GM12875 (cell line): ENCODE data around the gene C4A.
"Not testable (repeated sequence)": the region's sequence is repeated elsewhere in the genome, so short reads cannot be mapped to it uniquely, and the experiment has no call there.

Experiments used
- H3K4me3 ChIP-seq: one replicate; pipeline ENCODE4 v1.5.1; 2011; ENCODE audit warnings: low read depth, low read length, control low read depth
- TF ChIP-seq, protein P1 (sequence below): IDR thresholded peaks from 2 replicates; pipeline ENCODE4 v1.5.1; 2011; ENCODE audit warnings: low read depth, mild to moderate bottlenecking, control low read depth, inconsistent platforms, low read length, moderate library complexity, borderline replicate concordance; ENCODE audit not compliant: insufficient read depth

C4A gene

GRCh38 chr6:31971993-31972708 lies 9.7 kb upstream of the C4A start, which contains the start of gene DXO:
DXO (minus strand) TSS chr6:31972138; CDS start chr6:31971675, 463 bp downstream.
- H3K4me3 ChIP-seq, result peak within 1 kb of the TSS; percentile 55
- TF ChIP-seq, protein P1, sequence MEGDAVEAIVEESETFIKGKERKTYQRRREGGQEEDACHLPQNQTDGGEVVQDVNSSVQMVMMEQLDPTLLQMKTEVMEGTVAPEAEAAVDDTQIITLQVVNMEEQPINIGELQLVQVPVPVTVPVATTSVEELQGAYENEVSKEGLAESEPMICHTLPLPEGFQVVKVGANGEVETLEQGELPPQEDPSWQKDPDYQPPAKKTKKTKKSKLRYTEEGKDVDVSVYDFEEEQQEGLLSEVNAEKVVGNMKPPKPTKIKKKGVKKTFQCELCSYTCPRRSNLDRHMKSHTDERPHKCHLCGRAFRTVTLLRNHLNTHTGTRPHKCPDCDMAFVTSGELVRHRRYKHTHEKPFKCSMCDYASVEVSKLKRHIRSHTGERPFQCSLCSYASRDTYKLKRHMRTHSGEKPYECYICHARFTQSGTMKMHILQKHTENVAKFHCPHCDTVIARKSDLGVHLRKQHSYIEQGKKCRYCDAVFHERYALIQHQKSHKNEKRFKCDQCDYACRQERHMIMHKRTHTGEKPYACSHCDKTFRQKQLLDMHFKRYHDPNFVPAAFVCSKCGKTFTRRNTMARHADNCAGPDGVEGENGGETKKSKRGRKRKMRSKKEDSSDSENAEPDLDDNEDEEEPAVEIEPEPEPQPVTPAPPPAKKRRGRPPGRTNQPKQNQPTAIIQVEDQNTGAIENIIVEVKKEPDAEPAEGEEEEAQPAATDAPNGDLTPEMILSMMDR, result no peak

- TF ChIP-seq, protein P1, result no peak
- peak overlapping the region; percentile 55 for H3K4me3 ChIP-seq
These were observed 9.0 kb upstream of the C4A start for GRCh38 chr6:31972709-31973350.

- H3K4me3 ChIP-seq, result not testable (repeated sequence)
These were observed 5.8 kb upstream of the C4A start for GRCh38 chr6:31976065-31976464.

- no peak overlapping the region for H3K4me3 ChIP-seq
- TF ChIP-seq, protein P1, result no peak
These were observed 3.9 kb upstream of the C4A start for GRCh38 chr6:31977816-31978431.

DNA sequence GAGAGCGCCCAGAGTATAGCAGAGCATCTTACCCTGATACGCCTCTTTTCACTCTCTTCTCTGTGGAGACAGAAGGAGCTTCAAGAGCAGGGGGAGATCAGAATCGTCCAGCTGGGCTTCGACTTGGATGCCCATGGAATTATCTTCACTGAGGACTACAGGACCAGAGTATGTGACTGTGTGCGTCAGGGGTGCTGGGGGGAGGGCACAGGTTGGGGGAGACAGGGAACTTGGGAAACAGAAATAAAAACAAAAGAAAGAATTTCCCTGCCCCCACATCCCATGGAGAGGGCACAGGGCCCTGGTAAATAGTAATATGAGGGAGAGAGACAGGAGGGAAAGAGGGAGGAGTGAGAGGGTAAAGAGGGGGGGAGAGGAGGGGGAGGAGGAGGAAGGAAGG lies 3.0 kb upstream of the C4A start:
- no peak overlapping the region for H3K4me3 ChIP-seq
- TF ChIP-seq, protein P1, result no peak

DNA sequence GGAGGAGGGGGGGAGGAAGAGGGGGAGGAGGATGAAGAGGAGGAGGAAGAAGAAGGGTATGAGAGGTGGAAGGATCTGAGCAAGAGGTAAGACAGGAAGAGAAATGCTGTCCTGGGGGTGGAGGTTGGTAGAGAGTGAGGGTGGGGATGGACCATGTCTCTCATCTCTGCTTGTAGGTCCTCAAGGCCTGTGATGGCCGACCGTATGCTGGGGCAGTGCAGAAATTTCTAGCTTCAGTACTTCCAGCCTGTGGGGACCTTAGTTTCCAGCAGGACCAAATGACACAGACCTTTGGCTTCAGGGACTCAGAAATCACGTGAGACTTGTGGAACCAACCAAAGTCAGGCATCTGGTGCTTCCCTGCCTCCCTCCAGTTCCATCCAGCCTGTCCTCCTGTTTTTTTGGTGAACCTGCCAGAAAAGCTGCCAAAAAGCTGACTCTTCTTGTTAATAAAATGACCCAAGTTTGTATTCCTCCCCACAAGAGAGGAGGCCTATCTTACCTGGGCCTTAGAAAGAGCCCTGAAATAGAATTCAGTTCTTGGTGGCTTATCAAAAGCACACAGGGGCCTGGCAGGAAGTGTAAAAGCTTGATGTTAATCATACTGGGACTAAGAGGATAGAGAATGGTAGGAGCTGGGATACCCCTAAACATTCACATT lies 2.5 kb upstream of the C4A start:
- no peak overlapping the region for H3K4me3 ChIP-seq
- TF ChIP-seq, protein P1, result no peak

- not testable (repeated sequence) for H3K4me3 ChIP-seq
These were observed 1.5 kb upstream of the C4A start for GRCh38 chr6:31980195-31980876.

DNA sequence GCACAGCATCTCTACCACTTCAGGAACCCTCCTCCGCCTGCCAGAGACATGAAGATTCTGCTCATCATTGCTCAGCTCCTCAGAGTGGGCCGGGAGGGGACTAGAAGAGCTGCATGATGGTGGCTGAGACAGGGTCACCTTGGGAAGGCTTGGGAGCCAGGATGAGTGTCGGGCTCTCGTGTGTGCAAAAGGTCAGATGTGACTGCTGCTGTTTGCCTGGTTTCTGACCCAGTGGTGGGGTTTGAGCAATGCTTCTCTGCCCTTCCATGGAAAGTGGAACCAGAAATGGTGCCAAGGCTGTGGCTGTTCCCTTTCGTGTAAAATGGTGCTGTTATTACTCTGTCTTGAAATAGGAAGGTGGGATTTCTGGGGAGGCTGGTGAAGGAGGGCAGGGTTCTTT lies 859 bp upstream of the C4A start:
- H3K4me3 ChIP-seq, result not testable (repeated sequence)

DNA sequence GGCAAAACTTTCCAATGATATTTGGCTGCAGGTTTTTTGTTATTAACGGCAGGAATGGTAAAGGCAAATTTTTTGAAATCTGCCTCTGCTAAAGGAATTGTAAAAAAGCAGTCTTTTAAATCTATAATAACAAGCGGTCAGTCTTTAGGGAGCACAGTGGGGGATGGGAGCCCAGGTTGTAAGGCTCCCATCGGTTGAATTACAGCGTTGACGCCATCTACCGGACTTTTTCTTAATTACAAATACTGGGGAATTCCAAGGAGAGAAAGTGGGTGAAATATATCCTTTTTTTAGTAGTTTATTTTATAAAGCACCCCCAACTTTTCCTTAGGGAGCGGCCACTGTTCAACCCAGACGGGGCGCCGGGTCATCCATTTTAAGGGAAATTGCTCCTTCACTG lies 7.5 kb downstream of the C4A start:
- H3K4me3 ChIP-seq, result not testable (repeated sequence)

- not testable (repeated sequence) for H3K4me3 ChIP-seq
These were observed 12.6 kb downstream of the C4A start for GRCh38 chr6:31994421-31994820.

DNA sequence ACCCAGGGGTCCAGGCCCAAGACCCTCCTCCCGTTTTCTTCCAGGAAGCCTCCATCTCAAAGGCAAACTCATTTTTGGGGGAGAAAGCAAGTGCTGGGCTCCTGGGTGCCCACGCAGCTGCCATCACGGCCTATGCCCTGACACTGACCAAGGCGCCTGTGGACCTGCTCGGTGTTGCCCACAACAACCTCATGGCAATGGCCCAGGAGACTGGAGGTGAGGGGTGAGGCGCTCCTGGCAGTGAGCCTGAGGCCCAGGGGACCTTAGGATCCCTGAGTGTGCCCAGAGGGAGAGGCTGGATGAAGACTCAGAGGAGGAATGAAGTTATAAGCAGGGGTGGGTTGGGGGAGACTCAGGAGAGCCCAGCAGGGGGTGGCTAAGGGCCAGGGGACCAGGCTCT lies 14.5 kb downstream of the C4A start:
- H3K4me3 ChIP-seq, result not testable (repeated sequence)

DNA sequence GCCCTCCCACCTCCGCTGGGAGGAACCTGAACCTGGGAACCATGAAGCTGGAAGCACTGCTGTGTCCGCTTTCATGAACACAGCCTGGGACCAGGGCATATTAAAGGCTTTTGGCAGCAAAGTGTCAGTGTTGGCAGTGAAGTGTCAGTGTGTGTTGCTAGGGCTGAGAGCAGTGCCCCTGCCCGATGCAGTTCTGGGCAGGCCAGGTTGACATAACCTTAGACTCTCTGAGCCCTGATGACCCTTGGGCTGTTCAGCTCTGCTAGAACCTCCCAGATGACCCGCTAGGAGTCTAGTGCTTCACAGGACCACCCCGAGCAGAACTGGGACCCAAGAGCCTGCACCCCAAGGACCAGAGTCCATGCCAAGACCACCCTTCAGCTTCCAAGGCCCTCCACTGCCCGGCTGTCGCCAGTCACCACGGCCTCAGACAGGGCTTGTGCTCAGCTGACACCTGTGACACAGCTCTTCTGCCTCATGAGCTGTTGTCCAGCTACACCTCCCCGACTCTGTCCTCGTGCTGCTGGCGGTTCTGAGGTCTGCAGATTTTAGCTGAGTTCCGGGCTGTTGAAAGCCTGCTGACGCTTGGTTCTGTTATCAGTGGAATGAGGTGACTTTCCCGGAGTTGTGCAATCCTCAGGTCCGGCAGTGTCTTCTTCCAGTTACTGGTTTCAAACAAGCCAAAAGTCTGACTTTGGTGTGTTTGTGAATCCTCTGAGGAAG lies 20.9 kb downstream of the C4A start:
- not testable (repeated sequence) for H3K4me3 ChIP-seq
